Spleen (tissue), 7 donors: Measurements from ENCODE around the gene CCNJL.

Experiments
- POLR2A ChIP-seq, 3 donors: fragments of 450-650 bp; IDR thresholded peaks; one replicate each; pipeline ENCODE4 v1.5.1; 2017; ENCODE audit warnings: antibody characterized with exemption in 3 of 3, mild to moderate bottlenecking in 1 of 3
- POLR2AphosphoS5 ChIP-seq, 3 donors: sonication (generic); formaldehyde crosslinking; IDR thresholded peaks; one replicate each; pipeline ENCODE4 v1.5.1; 2017; ENCODE audit warnings: antibody characterized with exemption in 3 of 3
- TF ChIP-seq, protein P1 (sequence below), 11 experiments: fragments of 200-600 bp in 7 of 11; fragments of 450-650 bp in 4 of 11; sonication (generic) in 4 of 11; IDR thresholded peaks in 8 of 11; conservative IDR thresholded peaks in 3 of 11; 1 replicate in 7 of 11; 2 replicates in 4 of 11; pipeline versions ENCODE4 v1.4.0 to v1.8.0; 2016 to 2021; ENCODE audit warnings: antibody characterized with exemption in 11 of 11, inconsistent platforms in 4 of 11, mild to moderate bottlenecking in 1 of 11
- donor health status: DM: no; HTN: no; CAD: no; lungs with moderate emphysema.
- donor health status: DM: no; HTN: no; CAD: no.
- donor health status: DM: no; HTN: no; CAD: no.

DNA sequence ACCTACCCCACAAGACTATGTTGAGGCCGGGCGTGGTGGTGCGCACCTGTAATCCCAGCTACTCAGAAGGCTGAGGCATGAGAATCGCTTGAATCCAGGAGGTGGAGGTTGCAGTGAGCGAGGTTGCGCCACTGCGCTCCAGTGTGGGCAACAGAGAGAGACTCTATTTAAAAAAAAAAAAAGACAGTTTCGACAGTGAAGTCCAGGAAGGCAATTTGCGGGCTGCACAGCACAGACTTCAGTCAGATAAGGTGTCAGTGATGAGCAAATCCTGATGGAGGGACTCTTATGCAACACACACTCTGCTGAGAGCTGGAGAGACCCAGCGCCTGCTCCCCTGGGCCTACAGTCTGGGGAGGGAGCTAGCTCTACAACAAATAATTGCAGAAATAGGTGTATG lies 14.2 kb downstream of the CCNJL start:
- TF ChIP-seq, protein P1, sequence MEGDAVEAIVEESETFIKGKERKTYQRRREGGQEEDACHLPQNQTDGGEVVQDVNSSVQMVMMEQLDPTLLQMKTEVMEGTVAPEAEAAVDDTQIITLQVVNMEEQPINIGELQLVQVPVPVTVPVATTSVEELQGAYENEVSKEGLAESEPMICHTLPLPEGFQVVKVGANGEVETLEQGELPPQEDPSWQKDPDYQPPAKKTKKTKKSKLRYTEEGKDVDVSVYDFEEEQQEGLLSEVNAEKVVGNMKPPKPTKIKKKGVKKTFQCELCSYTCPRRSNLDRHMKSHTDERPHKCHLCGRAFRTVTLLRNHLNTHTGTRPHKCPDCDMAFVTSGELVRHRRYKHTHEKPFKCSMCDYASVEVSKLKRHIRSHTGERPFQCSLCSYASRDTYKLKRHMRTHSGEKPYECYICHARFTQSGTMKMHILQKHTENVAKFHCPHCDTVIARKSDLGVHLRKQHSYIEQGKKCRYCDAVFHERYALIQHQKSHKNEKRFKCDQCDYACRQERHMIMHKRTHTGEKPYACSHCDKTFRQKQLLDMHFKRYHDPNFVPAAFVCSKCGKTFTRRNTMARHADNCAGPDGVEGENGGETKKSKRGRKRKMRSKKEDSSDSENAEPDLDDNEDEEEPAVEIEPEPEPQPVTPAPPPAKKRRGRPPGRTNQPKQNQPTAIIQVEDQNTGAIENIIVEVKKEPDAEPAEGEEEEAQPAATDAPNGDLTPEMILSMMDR (IDR thresholded peaks at IDR 0.05 in 8 of 11, conservative IDR thresholded peaks at IDR 0.05 in 3 of 11): no peak
- TF ChIP-seq POLR2A (IDR thresholded peaks at IDR 0.05) (no peak), POLR2AphosphoS5 (IDR thresholded peaks at IDR 0.05) (peak in 1 of 3 donors; percentile 39)
